GM19463 (cell line): ENCODE results near the gene AGRP.
"Not testable (repeated sequence)": the region's sequence is repeated elsewhere in the genome, so short reads cannot be mapped to it uniquely, and the experiment has no call there.

Experiments
- ATAC-seq: cut with Tn5 transposase; IDR thresholded peaks from one replicate; pipeline ENCODE4 v1.9.1; 2021; ENCODE audit warnings: mild to moderate bottlenecking, moderate library complexity; ENCODE audit not compliant: unreplicated experiment

AGRP gene

DNA sequence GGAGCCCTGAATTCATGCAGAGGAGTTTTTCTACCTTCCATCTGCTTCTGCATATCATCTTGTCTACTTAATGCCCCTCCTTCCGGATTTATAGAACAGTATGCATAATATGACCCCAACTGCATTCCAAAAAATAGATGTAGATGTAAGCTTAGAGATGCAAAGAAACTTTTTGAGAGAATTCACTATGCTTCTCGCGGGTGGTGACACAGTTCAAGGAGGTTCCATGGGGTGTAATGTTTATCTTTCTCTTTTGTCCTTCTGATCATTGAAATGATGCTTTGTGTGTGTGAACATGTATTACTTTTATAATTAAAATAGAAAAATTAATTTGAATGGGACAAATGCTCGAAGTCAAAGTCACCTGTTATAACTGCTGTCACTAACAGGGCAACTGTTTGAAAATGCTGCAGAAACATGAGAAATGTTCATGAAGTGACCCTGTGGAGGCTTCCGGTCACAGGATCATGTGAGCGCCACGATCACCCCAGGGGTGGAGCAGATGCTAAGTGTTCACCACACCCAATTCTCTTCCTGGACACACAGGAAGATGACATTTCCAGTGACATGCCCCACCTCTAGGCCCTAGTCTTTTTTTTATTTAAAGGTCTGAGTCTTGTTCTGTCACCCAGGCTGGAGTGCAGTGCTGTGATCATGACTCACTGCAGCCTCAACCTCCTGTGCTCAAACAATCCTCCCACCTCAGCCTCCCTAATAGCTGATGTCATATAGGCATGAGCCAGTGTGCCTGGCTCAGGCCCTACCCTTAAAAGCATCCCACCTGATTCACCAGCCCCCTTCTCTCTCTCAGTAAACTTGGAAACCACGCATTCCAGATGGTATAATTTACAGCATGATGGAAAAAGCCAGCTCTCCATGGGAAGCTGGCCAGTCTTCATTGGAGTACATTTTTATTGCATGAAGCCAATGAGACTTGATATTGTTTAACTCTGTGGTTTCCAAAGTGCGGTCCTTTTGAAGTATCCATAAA lies 21.0 kb upstream of the AGRP start:
- peak; percentile 51 for ATAC-seq

- ATAC-seq, result no peak
Observed at GRCh38 chr16:67499106-67499505, 15.8 kb upstream of the AGRP start.

DNA sequence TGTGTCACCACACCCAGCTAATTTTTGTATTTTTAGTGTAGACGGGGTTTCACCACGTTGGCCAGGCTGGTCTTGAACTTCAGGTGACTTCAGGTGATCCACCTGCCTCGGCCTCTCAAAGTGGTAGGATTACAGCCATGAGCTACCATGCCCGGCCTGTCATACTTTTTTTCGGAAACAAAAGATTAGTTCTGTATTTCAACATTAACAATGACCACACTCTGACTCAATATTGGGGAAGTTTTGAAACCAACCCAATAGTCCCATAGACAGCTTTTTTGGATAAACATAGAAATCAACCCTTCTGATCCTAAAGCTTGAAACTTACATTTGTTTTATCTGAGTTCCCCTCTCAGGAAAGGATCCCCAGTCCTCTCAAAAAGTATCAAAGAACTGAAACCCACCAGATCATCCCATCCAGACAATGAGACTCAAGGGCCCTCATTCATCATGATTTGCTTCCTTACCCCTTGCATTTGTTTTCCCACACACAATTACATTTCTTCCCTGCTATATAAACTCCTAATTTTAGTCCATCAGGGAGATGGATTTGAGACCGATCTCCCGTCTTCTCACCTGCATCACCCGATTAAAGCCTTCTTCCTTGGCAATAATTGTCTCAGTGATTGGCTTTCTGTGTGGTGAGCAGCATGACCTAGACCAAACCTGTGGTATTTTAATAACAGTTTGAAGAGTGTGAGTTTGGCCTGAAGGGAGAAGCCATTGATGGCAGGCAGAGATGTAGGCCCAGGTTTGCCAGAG lies 7.2 kb upstream of the AGRP start:
- ATAC-seq, result no peak

DNA sequence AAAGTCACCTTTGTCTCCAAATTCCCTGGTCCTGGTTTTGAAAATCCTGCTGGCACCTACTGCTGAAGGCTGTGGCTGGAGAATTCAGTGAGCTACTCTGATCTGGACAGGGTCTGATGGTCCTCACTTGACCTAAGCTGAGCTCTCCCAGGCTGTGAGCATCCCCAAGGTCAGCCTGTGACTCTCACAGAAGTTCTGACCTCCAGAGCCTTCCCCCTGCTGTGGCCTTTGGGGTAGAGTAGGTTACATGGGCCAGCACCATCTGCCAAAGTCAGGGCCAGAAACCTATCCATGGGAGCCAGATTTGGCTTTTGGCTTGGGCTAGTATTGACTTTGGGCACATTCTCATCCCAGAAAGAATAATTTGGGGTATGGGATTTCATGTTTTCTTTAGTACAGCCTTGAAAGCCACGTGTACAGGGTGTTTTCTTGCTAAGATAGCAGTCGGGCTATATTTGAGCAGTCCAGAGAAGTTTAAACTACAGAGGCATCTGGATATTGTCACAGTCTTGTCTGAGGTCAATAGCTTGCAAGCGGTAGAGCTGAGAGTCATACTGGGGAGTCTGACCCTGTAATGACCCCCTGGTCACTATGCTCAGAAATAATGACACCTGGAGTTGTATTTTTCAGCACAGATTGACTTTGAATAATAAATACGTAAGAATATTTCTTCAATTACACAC lies 6.2 kb upstream of the AGRP start:
- ATAC-seq, result no peak

DNA sequence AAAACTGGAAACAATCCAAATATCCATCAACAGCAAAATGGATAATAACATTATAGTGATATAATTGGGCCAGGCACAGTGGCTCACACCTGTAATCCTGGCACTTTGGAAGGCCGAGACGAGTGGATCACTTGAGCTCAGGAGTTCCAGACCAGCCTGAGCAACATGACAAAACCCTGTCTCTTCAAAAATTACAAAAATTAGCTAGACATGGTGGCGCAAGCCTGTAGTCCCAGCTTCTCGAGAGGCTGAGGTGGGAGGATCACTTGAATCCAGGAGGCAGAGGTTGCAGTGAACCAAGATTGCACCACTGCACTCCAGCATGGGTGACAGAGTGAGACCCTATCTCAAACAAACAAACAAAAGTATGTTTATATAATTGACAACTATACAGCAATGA lies 4.2 kb upstream of the AGRP start:
- ATAC-seq, result not testable (repeated sequence)

DNA sequence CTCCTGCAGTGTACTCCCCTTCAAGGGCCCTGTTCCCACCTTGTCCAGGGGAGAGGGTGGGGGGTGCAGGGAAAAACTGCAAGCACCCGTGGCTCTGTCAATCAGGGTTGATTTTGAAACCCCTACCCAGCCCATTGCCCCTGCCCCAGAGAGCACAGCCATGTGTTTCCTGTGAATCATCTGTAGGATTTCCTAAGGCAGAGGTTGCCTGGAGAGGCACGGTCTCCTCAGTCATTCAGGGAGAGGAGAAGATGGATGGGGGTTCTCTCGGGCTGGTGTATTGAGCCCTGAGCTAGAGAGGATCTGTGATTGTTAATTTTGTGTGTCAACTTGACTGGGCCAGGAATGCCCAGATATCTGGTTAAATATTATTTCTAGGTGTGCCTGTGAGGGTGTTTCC lies 3.5 kb upstream of the AGRP start:
- ATAC-seq, result no peak

- ATAC-seq, result no peak
Observed at GRCh38 chr16:67483731-67484525, 581 bp upstream of the AGRP start.

GRCh38 chr16:67482233-67482924 lies 968 bp downstream of the AGRP start:
- no peak for ATAC-seq

DNA sequence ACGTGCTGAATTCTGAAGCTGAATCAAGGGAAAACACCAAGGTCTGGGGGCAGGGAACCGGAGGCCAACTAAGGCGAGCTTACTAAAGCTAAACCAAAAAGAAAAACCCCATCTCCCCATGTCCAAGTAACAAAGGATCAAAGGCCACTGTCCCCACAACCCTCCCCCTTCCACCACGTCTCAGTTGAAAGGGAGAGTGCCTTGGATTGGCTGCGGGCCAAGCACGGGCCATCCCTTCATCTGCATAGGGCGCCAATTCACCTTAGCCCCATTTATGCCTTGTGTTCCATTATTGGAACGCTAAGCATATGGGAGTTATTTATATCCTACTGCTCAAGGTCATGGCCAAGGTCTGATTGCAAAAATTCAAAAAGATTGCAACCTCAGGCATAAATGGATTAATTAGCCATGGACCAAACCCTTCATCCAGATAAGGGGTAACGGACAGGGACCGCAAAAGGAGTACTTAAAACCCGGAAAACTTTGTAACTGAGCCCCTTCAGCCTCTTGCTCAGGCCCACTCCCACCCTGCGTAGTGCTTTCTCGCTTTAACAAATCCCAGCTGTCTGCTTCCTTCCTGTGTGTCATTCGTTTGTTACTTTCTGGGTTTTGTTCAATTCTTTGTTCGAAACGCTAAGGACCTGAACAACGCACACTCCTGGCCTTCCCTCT lies 1.6 kb downstream of the AGRP start:
- no peak for ATAC-seq

- peak; percentile 94 for ATAC-seq
Observed at GRCh38 chr16:67480833-67481560, 2.4 kb downstream of the AGRP start, which contains the start of gene ATP6V0D1. ATP6V0D1 (minus strand) TSS chr16:67481157; CDS start chr16:67481086, 71 bp downstream.

- no peak for ATAC-seq
Observed at GRCh38 chr16:67477960-67478554, 5.3 kb downstream of the AGRP start.

GRCh38 chr16:67474551-67475455 lies 8.5 kb downstream of the AGRP start:
- no peak for ATAC-seq

GRCh38 chr16:67471758-67472384 lies 11.5 kb downstream of the AGRP start:
- ATAC-seq, result no peak

DNA sequence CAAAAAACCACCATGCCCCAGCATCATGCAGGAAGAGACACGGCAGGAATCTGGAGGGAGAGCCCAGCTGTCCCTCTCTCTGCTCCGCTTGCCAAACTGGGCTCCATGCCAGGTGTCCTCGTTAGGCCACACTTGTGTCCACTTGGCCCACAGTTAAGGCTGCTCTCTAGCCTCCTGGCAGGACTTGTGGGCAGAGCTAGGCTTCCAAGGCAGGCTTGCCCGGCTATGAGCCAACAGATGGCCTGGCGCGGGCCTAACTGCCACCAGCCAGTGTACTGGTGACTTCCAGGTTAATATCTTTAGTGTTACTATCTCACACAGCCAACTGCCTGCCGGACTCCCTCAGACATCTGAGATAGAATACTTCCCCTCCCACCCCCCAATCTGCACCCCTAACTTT lies 13.0 kb downstream of the AGRP start:
- no peak for ATAC-seq

DNA sequence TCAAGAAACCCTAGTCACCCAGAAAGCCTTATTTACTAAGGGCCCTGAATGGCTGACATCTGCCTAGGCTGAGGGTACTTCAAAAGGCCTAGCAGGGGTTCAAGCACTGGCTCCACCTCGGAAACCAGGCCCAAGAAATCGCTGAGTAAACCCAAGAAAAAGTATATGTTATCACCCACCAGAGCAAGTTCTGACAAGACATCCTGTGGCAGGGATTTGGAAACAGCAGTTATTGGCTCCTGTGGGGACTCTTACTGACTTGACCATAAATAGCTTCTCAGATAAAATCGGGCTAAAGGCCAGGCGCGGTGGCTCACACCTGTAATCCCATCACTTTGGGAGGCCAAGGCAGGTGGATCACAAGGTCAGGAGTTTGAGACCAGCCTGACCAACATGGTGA lies 14.6 kb downstream of the AGRP start:
- no peak for ATAC-seq

- ATAC-seq, result no peak
Observed at GRCh38 chr16:67466581-67466980, 16.8 kb downstream of the AGRP start.

GRCh38 chr16:67464565-67464964 lies 18.8 kb downstream of the AGRP start:
- no peak for ATAC-seq
